G401.6 (cell line): Measurements from ENCODE around the gene MYO5B.
"Not testable (repeated sequence)": the region's sequence is repeated elsewhere in the genome, so short reads cannot be mapped to it uniquely, and the experiment has no call there.

Experiments
- FAIRE-seq: peaks from 2 replicates; lab custom pipeline; 2012; peaks lifted over from hg19 to GRCh38; lab: Jason Lieb, UNC

Gene MYO5B

DNA sequence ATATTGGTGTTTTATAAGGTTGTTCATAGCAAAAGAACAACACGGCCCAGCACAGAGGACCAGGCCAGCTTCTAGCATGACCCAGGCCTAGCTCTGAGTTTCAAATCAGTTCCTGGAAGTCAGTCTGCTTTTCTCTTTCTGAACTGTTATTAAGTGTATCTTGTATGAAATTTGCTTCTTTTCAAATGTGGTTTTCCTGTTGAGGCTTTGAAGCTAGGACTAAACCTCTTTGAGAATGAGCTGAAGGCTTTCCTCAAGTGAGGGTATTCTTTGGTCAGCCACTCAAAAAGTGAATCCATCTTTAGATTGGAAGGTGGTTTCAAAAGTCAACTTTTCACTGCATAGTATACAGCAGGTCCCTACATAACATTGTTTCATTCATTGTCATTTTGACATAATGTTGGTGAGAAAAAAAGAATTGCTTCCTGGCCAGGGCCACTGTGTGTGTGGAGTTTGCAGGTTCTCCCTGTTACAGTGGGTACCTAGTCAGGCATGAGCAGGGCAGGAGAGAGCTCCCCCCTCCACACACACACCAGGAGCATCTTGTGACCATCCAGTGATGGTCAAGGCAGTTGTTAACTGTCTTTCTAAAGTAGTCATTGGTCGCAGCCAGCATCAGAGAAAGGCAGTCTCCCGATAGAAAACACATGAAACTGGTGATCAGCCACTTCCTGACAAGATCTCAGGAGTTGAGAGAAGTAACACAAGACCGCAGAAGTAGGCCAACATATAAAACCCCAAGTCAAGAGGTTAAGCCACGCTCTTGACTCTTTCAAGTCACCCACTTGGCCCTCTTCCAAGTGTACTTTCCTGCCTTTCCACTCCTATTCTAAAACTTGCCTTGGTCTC, 374.9 kb downstream of the MYO5B start:
- no peak for FAIRE-seq

DNA sequence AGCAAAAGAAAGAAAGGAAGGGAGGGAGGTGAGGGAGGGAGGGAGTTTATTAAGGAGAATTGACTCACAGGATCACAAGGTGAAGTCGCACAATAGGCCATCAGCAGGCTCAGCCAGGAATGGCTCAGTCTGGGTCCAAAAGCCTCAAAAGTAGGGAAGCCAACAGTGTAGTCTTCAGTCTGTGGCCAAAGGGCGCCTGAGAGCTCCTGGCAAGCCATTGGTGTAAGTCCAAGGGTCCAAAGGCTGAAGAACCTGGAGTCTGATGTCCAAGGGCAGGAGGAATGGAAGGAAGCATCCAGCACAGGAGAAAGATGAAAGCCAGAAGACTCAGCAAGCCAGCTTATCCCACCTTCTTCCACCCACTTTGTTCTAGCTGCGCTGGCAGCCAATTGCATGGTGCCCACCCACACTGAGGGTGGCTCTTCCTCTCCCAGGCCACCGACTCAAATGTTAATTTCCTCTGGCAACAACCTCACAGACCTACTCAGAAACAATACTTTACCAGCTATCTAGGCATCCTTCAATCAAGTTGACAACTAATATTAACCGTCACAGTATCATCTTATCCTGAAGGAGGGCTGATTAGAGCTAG, 375.8 kb downstream of the MYO5B start:
- no peak for FAIRE-seq

GRCh38 chr18:49817947-49818346, 377.0 kb downstream of the MYO5B start:
- FAIRE-seq = no peak

DNA sequence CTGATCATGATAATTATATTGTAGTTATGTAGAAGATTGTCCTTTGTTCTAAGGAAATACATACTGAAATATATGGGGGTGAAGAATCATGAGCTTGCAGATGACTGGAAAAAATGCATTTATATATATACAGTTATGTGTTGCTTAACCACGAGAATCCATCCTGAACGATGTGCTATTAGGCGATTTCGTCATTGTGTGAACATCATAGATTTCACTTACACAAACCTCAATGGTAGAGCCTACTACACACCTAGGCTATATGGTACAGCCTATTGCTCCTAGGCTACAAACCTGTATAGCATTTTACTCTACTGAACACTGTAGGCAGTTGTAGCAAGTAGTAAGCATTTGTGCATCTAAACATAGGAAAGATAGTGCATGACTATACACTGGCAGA, 379.0 kb downstream of the MYO5B start:
- FAIRE-seq = no peak

- FAIRE-seq = no peak
Measured at GRCh38 chr18:49814147-49814499, 380.8 kb downstream of the MYO5B start.

DNA sequence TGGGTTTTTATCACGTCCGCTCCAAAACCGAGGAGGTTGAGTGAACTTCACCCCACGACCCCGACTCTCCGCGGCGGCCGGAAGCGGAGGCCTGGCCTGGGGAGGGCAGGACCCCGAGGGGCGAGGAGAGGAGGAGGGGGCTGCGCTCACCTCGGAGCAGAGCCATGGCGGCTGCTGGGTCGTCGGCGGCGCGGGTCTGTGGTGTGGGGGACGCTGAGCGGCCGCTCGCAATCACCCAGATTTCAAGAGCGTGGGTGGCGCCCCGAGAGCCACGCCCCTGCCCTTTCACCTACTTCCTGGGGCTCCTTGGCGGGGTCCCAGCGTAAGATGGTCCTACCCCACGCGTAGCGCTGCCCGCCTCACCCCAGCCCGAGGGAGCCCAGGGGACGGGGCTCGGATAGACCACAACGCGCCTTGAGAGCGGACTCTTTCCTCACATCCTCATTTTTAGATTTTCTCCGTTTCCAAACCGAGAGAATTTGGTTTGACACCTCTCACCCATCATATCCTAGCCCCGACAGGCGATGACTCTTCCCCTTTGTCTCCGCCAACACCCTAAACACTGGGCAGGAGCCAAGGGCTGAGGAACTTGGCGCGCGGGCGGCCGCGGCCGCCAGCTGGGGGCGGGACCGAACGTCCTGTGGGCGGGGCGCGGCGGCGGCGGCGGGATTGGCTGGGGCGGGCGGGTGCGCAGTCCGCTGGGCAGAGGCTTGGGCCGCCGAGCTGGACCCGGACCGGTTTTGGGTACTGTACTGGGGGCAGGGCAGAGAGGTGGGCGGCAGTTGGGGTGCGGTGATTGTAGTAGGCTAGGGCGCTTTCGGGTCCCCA, 381.4 kb downstream of the MYO5B start, which contains the start of gene ACAA2:
Gene ACAA2 (minus strand): TSS at position 215 of the 828 bp plus-strand sequence. CDS start 49 bp downstream, at position 166.
- no peak for FAIRE-seq

DNA sequence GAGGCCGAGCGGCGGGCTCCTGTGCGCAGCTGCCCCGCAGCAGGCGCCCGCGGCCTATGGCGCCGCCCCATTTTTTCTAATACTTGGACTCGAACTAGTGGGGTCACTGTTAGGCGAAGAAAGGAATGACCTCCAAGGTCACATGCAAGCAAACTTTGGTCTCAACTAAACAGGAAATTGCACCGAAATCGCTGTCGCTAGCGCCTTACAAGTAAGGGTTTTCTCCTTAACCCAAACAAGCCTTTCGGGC, 382.0 kb downstream of the MYO5B start:
- FAIRE-seq = no peak

DNA sequence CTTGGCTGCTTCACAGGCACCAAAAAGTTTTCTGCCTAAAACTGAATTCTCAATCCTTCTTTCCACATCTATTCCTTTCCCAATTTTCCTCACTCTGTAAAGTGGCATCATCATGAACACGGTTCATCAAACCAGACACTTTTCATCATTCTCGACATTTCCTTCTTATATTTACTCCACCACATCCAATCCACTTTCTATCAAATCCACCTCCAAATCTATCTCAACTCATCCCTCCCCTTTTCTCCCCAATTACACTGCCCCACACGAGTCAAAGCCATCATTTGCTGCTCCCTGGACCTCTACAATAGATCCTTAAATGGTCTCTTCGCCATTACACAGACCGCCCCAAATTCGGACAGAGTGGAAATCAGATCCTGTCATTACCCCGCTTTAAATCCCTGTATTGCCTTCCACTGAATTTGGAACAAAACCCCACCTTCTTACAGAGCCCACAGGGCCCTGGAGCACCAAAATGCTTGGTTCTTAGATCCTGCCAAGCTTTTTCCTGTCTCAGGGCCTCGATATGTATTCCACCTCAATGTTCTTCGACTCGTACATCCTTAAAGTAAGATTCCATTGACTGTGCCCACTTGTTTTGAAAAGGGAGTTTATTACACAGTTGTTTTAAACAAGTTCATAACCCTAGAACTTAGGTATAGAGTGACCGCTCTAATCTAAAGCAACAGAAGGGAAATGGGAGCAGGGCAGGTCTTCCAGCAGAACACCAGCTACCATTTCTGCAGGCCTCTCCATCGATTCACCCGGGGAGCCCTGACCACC, 382.5 kb downstream of the MYO5B start:
- FAIRE-seq = no peak

GRCh38 chr18:49811151-49811938, 383.6 kb downstream of the MYO5B start:
- no peak for FAIRE-seq

DNA sequence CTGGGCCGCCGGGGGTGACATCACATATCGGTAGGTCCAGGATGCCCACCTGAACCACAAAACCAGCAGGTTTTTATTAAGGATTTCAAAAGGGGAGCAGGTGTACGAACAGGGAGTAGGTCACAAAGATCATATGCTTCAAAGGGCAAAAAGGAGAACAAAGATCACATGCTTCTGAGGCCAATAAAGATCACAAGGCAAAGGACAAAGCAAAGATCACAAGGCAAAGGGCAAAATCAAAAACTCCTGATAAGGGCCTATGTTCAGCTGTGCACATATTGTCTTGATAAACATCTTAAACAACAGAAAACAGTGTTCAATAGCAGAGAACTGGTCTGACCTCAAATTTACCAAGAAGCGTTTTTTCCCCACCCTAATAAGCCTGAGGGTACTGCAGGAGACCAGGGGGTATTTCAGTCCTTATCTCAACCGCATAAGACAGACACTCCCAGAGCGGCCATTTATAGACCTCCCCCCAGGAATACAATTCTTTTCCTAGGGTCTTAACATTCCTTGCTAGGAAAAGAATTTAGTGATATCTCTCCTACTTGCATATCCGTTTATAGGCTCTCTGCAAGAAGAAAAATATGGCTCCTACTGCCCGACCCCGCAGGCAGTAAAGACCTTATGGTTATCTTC, 386.3 kb downstream of the MYO5B start:
- FAIRE-seq = not testable (repeated sequence)

DNA sequence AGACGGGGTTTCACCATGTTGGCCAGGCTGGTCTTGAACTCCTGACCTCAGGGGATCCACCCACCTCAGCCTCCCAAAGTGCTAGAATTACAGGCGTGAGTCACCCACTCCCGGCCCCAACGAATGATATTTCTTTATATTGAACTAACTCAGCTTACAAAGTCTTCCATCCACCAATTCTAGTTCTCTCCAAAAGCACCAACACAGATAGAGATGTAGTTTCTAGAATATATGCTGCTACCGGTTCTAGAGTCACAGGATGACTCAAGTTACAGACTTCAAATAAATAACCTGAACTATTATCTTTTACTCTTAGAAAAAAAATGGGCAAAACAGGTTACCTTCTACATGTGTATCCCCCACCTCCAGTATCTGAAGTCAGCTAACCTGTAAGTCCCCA, 390.9 kb downstream of the MYO5B start:
- FAIRE-seq = no peak

- FAIRE-seq = no peak
Measured at GRCh38 chr18:49802623-49803022, 392.3 kb downstream of the MYO5B start.

DNA sequence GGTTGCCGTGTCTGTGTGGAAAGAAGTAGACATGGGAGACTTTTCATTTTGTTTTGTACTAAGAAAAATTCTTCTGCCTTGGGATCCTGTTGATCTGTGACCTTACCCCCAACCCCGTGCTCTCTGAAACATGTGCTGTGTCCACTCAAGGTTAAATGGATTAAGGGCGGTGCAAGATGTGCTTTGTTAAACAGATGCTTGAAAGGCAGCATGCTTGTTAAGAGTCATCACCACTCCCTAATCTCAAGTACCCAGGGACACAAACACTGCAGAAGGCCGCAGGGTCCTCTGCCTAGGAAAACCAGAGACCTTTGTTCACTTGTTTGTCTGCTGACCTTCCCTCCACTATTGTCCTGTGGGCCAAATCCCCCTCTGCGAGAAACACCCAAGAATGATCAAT, 394.5 kb downstream of the MYO5B start:
- FAIRE-seq = not testable (repeated sequence)

DNA sequence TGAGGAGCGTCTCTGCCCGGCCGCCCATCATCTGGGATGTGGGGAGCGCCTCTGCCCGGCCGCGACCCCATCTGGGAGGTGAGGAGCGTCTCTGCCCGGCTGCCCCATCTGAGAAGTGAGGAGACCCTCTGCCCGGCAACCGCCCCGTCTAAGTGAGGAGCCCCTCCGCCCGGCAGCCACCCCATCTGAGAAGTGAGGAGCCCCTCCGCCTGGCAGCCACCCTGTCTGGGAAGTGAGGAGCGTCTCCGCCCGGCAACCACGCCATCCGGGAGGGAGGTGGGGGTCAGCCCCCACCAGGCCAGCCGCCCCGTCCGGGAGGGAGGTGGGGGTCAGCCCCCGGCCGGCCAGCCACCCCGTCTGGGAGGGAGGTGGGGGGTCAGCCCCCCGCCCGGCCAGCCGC, 395.1 kb downstream of the MYO5B start:
- not testable (repeated sequence) for FAIRE-seq

GRCh38 chr18:49798001-49798400, 396.9 kb downstream of the MYO5B start:
- no peak for FAIRE-seq

DNA sequence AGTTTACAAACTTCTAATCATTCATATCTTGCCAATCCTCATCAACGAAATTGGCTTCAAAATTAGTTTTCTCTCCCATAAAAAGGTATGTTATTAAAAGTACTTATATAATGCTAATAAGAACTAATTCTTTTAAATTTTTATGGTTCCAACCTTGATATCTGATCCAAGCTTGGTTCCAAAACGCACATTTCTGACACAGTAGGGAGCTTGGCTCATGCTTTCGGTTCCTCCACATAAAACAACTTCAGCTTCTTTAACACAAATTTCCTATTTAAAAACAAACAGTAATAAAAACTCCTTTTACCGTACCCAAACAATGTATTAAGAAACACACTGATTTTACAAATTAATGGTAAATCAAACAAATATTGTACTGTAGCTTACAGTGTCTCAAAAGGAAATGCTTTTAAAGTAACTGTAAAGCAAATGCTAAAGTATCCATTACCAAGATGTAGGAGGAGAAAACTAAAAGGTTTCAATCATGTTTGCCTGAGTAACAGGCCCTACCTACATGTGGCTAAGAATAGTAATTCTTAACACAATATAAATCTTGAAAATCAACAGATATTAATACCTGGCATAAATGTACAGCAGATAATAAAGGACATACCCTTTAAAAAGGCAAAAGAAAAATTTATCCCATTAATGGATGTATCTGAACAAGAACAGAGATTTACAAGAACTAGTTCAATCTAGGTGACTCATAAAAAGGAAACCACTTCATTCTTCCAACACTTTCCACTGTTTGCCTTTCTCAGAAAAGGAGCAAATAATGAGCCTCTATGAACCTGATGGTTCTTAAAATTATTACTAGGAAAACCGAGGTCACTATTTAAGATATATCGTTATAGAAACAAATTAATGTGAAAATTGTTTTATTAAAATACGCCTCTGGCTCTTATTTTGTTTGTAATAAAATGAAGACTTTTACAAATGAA, 399.1 kb downstream of the MYO5B start:
- FAIRE-seq = no peak

DNA sequence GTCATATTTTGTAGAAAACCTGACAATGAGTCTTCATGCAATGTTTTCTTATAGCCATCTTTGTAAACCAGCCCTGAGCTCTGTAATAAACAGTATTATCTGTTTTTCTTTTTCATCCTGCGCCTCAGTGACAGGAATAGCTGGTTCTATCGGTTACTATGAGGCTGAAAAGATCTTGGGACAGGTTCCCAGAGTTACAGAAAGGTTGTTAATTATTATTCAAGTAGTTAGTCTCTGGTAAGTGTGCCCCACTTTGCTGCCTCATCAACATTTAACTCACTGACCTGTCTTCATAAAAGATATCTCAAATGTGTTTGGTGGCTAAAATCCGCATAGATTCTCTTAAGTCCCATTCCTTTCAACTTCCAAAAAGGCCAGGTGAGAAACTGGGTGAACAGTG, 400.2 kb downstream of the MYO5B start:
- no peak for FAIRE-seq

DNA sequence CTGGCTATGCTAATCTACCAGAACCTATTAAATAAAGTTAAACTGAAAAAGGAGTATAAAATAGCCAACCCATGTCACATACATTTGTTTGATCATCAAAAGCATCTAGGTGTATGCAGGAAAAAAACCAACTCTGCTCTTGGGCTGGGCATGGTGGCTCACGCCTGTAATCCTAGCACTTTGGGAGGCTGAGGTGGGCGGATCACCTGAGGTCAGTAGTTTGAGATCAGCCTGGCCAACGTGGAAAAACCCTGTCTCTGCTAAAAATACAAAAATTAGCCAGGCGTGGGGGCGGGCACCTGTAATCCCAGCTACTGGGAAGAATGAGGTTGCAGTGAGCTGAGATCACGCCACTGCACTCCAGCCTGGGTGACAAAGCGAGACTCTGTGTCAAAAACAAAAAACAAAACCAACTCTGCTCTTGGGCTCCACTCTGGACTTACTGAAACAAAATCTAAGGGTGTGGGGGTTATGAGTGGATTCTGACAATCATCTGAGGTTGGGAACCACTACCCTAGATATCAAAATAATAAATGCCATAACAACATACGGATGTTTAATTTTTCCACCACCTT, 405.3 kb downstream of the MYO5B start:
- FAIRE-seq = not testable (repeated sequence)

DNA sequence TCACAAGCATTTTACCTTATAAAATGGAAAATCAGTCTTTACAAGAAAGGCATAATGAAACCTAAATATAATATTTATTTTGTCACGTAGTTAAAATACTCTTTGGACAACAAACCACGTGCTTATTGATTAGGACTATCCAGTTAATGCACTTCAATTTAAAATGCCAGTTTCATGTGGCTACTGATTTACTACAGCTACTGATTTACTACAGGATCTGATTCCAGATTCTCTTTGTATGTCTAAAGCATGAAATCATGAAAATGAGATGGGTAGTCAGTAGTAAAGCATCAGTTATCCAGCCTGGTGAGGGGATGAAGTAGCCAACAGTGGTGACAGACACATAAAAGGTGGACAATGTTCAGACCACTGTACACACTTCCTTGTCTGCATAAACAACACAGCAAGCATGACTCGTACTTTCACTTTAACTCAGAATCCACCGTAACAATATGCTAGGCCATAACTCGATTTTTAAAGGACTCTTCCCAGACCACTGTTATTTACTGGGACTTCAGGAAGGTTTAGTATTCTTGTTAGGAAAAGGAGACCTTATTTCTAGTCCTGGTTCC, 406.5 kb downstream of the MYO5B start:
- no peak for FAIRE-seq
